C4-2B (cell line): ENCODE measurements around the gene RCAN1.

Experiments used
- H3K27ac ChIP-seq: fragments of 450-650 bp; 2 replicates; pipeline ENCODE4 v1.5.1; 2017
- CTCF ChIP-seq: fragments of 450-650 bp; conservative IDR thresholded peaks from 2 replicates; pipeline ENCODE4 v1.5.1; 2017; ENCODE audit warnings: mild to moderate bottlenecking
- ZFX ChIP-seq: fragments of 450-650 bp; IDR thresholded peaks from 2 replicates; pipeline ENCODE4 v1.6.1; 2017

RCAN1 gene

GRCh38 chr21:34619841-34620665, 5.1 kb upstream of the RCAN1 start:
- no peak for TF ChIP-seq CTCF
- TF ChIP-seq ZFX, result no peak
- no peak overlapping the region for H3K27ac ChIP-seq

GRCh38 chr21:34618941-34619340, 4.0 kb upstream of the RCAN1 start:
- H3K27ac ChIP-seq, result no peak overlapping the region

DNA sequence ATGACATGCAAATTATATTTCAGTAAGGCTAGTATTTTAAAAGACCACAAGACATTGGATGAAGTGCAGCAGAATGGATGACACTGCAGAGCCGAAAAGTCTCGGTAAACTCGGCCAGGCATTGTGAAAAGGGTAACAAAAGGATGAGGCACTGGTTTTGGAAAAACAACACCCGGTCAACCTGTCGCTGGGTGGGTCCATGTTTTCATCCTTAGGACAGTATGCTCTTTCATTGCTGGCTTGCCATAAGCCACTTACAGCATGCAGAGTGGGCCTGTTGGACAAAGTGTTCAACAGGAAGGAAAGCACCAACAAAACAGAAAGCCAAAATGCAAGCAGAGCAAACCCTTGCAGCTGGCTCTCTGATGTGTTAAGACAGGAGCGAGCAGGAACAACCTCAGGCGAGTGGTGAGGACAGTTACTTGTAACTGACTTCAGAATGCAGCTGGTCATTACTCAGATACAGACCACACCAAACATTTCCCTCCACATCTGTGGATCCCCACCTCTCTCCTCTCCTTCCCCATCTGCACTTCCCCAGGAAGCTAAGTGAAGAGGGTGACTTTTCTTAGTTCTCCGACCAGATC, 2.9 kb upstream of the RCAN1 start:
- H3K27ac ChIP-seq, result no peak overlapping the region
- TF ChIP-seq ZFX (no peak), CTCF (no peak)

More at GRCh38 chr21:34618941-34619340, 4.0 kb upstream of the RCAN1 start:
- TF ChIP-seq ZFX, result no peak
- TF ChIP-seq CTCF, result no peak

- peak overlapping the region; percentile 60 for H3K27ac ChIP-seq
- no peak for TF ChIP-seq ZFX
Observed at GRCh38 chr21:34615487-34615814, 538 bp upstream of the RCAN1 start.

- TF ChIP-seq CTCF (no peak), ZFX (no peak)
- H3K27ac ChIP-seq, result peak overlapping the region; percentile 60
Observed at GRCh38 chr21:34613679-34614627, 960 bp downstream of the RCAN1 start.

- no peak for TF ChIP-seq ZFX
- TF ChIP-seq CTCF, result no peak
- no peak overlapping the region for H3K27ac ChIP-seq
Observed at GRCh38 chr21:34612557-34612956, 2.4 kb downstream of the RCAN1 start.

DNA sequence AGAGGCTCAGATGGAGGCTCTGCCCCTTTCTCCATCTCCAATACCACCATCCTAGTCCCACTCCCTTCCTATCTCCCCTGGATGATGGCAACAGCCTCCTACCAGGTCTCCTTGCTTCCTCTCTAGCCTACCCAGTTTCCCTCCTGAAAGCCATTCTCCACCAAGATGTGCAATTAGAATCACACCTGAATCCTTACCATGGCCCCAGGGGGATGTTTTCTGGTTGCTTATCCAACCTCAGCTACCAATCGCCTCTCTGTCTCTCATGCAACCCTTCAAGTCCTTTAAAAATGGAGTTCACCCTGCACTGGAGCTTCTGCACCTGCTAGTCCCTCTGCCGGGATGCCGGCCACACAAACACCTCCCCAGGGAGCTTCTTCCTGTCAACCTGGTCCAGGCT, 2.9 kb downstream of the RCAN1 start:
- TF ChIP-seq ZFX (no peak), CTCF (no peak)
- H3K27ac ChIP-seq, result no peak overlapping the region
